ENCODE results near the gene SH3RF3. TPM values are rescaled to one million over a fixed set of nuclear protein-coding genes. Genes with fewer than 3 reads are reported as not detected.

Gene SH3RF3
- total and polyA plus RNA-seq, 2 of the 13 experiments (the other 11 are each of a cell fraction or from before 2014, with no cell fraction given), result 0.04 TPM; not detected in 1

- Histone ChIP-seq H2AFZ (ENCODE audit: low read length) (no peak overlapping the region), H3K9ac (ENCODE audit: insufficient read depth, low read depth, low read length) (no peak overlapping the region), H4K20me1 (ENCODE audit: insufficient read depth, low read length) (no peaks in the 10 kb centered on the region), H3K9me3 (ENCODE audit: low read length) (no peaks in the 10 kb centered on the region), H3K36me3 (replicated peaks in 1 of 2; ENCODE audit: control insufficient read depth in 1 of 2, insufficient read depth in 2 of 2, low read length in 2 of 2) (no peaks in the 10 kb centered on the region), H3K27me3 (ENCODE audit: control insufficient read depth in 1 of 2, insufficient read depth in 2 of 2, low read length in 2 of 2) (peaks cover 2 to 8% of the 10 kb centered on the region in 2 experiments; a peak in 2 of 5 replicates), H3K79me2 (ENCODE audit: insufficient read depth, low read length) (no peaks in the 10 kb centered on the region), H3K27ac (ENCODE audit: extremely low read length, insufficient read depth, low read length) (no peak overlapping the region), H3K4me1 (ENCODE audit: insufficient read depth, low read length) (no peaks in the 10 kb centered on the region), H3K4me3 (replicated peaks in 1 of 3; ENCODE audit: insufficient read depth in 1 of 3, low read depth in 2 of 3, low read length in 3 of 3) (no peak overlapping the region), H3K4me2 (ENCODE audit: low read depth, low read length) (no peak overlapping the region)
- WGBS (ENCODE audit: low lambda C conversion rate), result 68% methylated on average over 7 of the region's 7 CpGs
- intact Hi-C loops (cut with micrococcal nuclease; ENCODE audit: unreplicated experiment), result no loop called here
- ChIA-PET CTCF (ENCODE audit: low intra/inter-chr PET ratio, low total read pairs) (no interaction called here), POLR2A (no interaction called here)
- BruUV-seq (replicated peaks), result no TSS peak
- in situ Hi-C loops (cut with HindIII; ENCODE audit: extremely low pct_ligation_motif_present, low pct_unique_long_range_greater_than_20kb), result no loop called here
- TF ChIP-seq HIC2 (CRISPR knock-in tag; IDR thresholded peaks at IDR 0.05; ENCODE audit: low read depth) (no peak), FOXM1 (CRISPR knock-in tag; IDR thresholded peaks at IDR 0.05) (no peak)
- no peak for FAIRE-seq
- no peak for ATAC-seq
- no peak for DNase-seq (ENCODE audit: low spot score)
Observed at GRCh38 chr2:109377976-109378375, 249.0 kb downstream of the SH3RF3 start.

GRCh38 chr2:109378682-109379081, 249.7 kb downstream of the SH3RF3 start:
- BruUV-seq (replicated peaks), result no TSS peak
- Histone ChIP-seq H3K9ac (ENCODE audit: insufficient read depth, low read depth, low read length) (no peak overlapping the region), H3K9me3 (ENCODE audit: low read length) (no peaks in the 10 kb centered on the region), H3K4me2 (ENCODE audit: low read depth, low read length) (no peak overlapping the region), H4K20me1 (ENCODE audit: insufficient read depth, low read length) (no peaks in the 10 kb centered on the region), H3K27me3 (ENCODE audit: control insufficient read depth in 1 of 2, insufficient read depth in 2 of 2, low read length in 2 of 2) (peaks cover 0 to 3% of the 10 kb centered on the region in 2 experiments; a peak in 1 of 5 replicates), H2AFZ (ENCODE audit: low read length) (no peak overlapping the region), H3K4me1 (ENCODE audit: insufficient read depth, low read length) (no peaks in the 10 kb centered on the region), H3K4me3 (replicated peaks in 1 of 3; ENCODE audit: insufficient read depth in 1 of 3, low read depth in 2 of 3, low read length in 3 of 3) (no peak overlapping the region), H3K27ac (ENCODE audit: extremely low read length, insufficient read depth, low read length) (no peak overlapping the region), H3K36me3 (replicated peaks in 1 of 2; ENCODE audit: control insufficient read depth in 1 of 2, insufficient read depth in 2 of 2, low read length in 2 of 2) (no peaks in the 10 kb centered on the region), H3K79me2 (ENCODE audit: insufficient read depth, low read length) (no peaks in the 10 kb centered on the region)
- TF ChIP-seq PRDM15 (CRISPR knock-in tag; IDR thresholded peaks at IDR 0.05), result no peak
- POLR2A ChIA-PET, result no interaction called here
- in situ Hi-C loops (cut with HindIII; ENCODE audit: extremely low pct_ligation_motif_present, low pct_unique_long_range_greater_than_20kb), result no loop called here
- DNase-seq (ENCODE audit: low spot score) (no peak), FAIRE-seq (no peak), ATAC-seq (no peak)
- CTCF ChIA-PET (ENCODE audit: low intra/inter-chr PET ratio, low total read pairs), result no interaction called here
- intact Hi-C loops (cut with micrococcal nuclease; ENCODE audit: unreplicated experiment), result no loop called here
